Body of pancreas (tissue), 4 donors: ENCODE results near the gene CASKIN2. TPM values are rescaled to one million over a fixed set of nuclear protein-coding genes. Genes with fewer than 3 reads are reported as not detected.

ENCODE experiments used
- ATAC-seq: fragments of 150-250 bp; one replicate; pipeline ENCODE4 v1.9.1; 2016
- DNase-seq, 4 donors: peaks; one replicate each; pipeline ENCODE4 v3.0.0-alpha.2; 2019
- H3K27ac ChIP-seq, 4 donors: fragments of 200-600 bp; sonication (generic); 1 replicate in 3 of 4; 2 replicates in 1 of 4; pipeline versions ENCODE4 v1.5.1 to v1.6.1; 2016 to 2019; ENCODE audit warnings: mild to moderate bottlenecking in 1 of 4, mixed read lengths in 1 of 4, moderate library complexity in 1 of 4
- H3K27me3 ChIP-seq, 2 donors: fragments of 200-600 bp; sonication (generic); one replicate each; pipeline ENCODE4 v1.6.0; 2016; ENCODE audit warnings: mild to moderate bottlenecking in 1 of 2
- H3K36me3 ChIP-seq, 2 donors: fragments of 200-600 bp; sonication (generic); replicated peaks in 1 of 2; 2 replicates each; pipeline ENCODE4 v1.5.1; 2016; ENCODE audit warnings: low read depth in 2 of 2; ENCODE audit not compliant: insufficient read depth in 1 of 2
- H3K4me1 ChIP-seq: fragments of 200-600 bp; sonication (generic); one replicate; pipeline ENCODE4 v1.6.0; 2016
- H3K4me3 ChIP-seq, 2 donors: fragments of 200-600 bp; sonication (generic); 1 replicate in 1 of 2; 2 replicates in 1 of 2; pipeline ENCODE4 v1.5.1; 2016 to 2019
- H3K9me3 ChIP-seq, 3 donors: fragments of 200-600 bp; sonication (generic); 1 replicate in 2 of 3; 2 replicates in 1 of 3; pipeline ENCODE4 v1.5.1; 2016
- CTCF ChIP-seq, 7 experiments: fragments of 450-650 bp in 4 of 7; fragments of 200-600 bp in 3 of 7; sonication (generic) in 3 of 7; IDR thresholded peaks; one replicate each; pipeline ENCODE4 v1.5.1; 2016 to 2019; ENCODE audit warnings: antibody characterized with exemption in 7 of 7
- POLR2A ChIP-seq, 3 donors: fragments of 450-650 bp; IDR thresholded peaks; one replicate each; pipeline ENCODE4 v1.6.1; 2016; ENCODE audit warnings: antibody characterized with exemption in 3 of 3, mild to moderate bottlenecking in 2 of 3
- WGBS, 2 donors: methylation state at CpG; one replicate each; pipeline ENCODE4 v1.1.5; 2017; 5-methylcytosine and 5-hydroxymethylcytosine counted together
- intact Hi-C: fragments of 100-400 bp; cut with DNase I; formaldehyde crosslinking; loops from one replicate; pipeline ENCODE4 v1.15.1; 2023
- total RNA-seq, 2 donors: library from RNA; depleted of rRNA; stranded (reverse); fragments of >200 nt; gene quantifications; one replicate each; pipeline ENCODE4 v1.1.0, GENCODE V29; 2016

Gene CASKIN2
- total RNA-seq, 2 donors from 2014 or later: 9.1 to 16.2 TPM

DNA sequence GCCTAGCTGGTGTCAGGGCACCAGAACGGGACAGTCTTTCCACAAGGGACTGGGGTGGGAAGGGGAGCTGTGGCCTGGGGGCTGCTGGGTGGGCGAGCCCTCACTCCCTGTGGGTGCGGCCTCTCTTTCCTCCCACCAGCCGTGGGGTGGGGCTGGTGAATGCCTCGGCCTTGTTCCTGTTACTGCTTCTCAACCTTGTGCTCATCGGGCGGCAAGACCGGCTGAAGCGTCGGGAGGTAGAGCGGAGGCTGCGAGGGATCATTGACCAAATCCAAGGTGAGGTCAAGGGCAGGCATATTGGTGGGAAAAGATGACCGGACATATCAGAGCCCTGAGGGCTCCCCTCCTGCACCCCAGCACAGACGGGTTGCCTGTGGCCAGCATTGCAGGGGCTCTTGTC, 29.2 kb downstream of the CASKIN2 start:
- Histone ChIP-seq H3K4me3 (no peak overlapping the region), H3K4me1 (peaks cover 12% of the 10 kb centered on the region), H3K27ac (no peak overlapping the region), H3K36me3 (no peaks in the 10 kb centered on the region), H3K9me3 (no peaks in the 10 kb centered on the region), H3K27me3 (no peaks in the 10 kb centered on the region)
- TF ChIP-seq POLR2A (IDR thresholded peaks at IDR 0.05) (no peak), CTCF (IDR thresholded peaks at IDR 0.05) (no peak)
- DNase-seq: peak in 1 of 4 donors; percentile 7
- 89 to 91% methylated on average over 9 to 14 of the region's 14 CpGs for WGBS, 2 donors
- intact Hi-C loops: loop anchor here (10.0 kb wide), 1 partner anchor 61 kb away; no protein-coding TSS in a partner anchor
- no peak for ATAC-seq

DNA sequence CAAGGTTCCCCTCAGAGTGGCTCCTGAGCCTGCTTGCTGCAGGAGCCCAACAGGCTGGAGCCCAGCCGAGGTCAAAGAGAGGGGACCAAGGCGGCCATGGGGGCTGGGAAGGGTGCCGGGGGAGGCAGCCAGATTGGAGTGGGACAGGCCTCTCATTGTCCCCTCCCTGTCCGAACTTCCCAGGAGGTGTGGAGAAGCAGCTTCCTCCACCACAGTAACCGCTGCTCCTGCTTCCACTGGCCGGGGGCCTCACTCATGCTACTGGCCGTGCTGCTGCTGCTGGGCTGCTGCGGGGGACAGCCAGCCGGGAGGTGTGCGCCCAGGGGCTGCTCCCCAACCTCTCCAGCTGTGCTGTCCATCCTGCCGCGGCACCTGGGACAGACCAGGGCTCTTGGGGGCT, 29.6 kb downstream of the CASKIN2 start:
- H3K27ac ChIP-seq: no peak overlapping the region
- H3K36me3 ChIP-seq: no peaks in the 10 kb centered on the region
- ATAC-seq: peak; percentile 5
- no peaks in the 10 kb centered on the region for H3K9me3 ChIP-seq
- WGBS, 2 donors: 97 to 100% methylated on average over 1 to 5 of the region's 12 CpGs
- intact Hi-C loops: loop anchor here (10.0 kb wide), 1 partner anchor 61 kb away; no protein-coding TSS in a partner anchor
- no peak for TF ChIP-seq CTCF (IDR thresholded peaks at IDR 0.05)
- no peak for TF ChIP-seq POLR2A (IDR thresholded peaks at IDR 0.05)
- H3K4me1 ChIP-seq: peaks cover 8% of the 10 kb centered on the region
- H3K27me3 ChIP-seq: no peaks in the 10 kb centered on the region
- no peak overlapping the region for H3K4me3 ChIP-seq
- DNase-seq: peak in 1 of 4 donors; percentile 10

GRCh38 chr17:75482098-75482942, 33.0 kb downstream of the CASKIN2 start:
- intact Hi-C loops: loop anchor here (10.0 kb wide), 1 partner anchor 58 kb away; no protein-coding TSS in a partner anchor
- TF ChIP-seq CTCF (IDR thresholded peaks at IDR 0.05) (no peak), POLR2A (IDR thresholded peaks at IDR 0.05) (no peak)
- Histone ChIP-seq H3K4me3 (no peak overlapping the region), H3K27ac (no peak overlapping the region), H3K4me1 (peaks cover 2% of the 10 kb centered on the region), H3K36me3 (no peaks in the 10 kb centered on the region), H3K27me3 (no peaks in the 10 kb centered on the region), H3K9me3 (no peaks in the 10 kb centered on the region)
- DNase-seq (no peak), ATAC-seq (no peak)
- WGBS, 2 donors: 84 to 87% methylated on average over 16 of the region's 16 CpGs

GRCh38 chr17:75481194-75482068, 33.9 kb downstream of the CASKIN2 start:
- intact Hi-C loops: loop anchor here (10.0 kb wide), 1 partner anchor 57 kb away; no protein-coding TSS in a partner anchor
- 83 to 85% methylated on average over 9 to 13 of the region's 13 CpGs for WGBS, 2 donors
- DNase-seq: no peak
- Histone ChIP-seq H3K27me3 (no peaks in the 10 kb centered on the region), H3K4me3 (no peak overlapping the region), H3K4me1 (peaks cover 8% of the 10 kb centered on the region), H3K9me3 (no peaks in the 10 kb centered on the region), H3K36me3 (no peaks in the 10 kb centered on the region), H3K27ac (no peak overlapping the region)
- TF ChIP-seq CTCF (IDR thresholded peaks at IDR 0.05) (no peak), POLR2A (IDR thresholded peaks at IDR 0.05) (no peak)
- no peak for ATAC-seq
